K562 (cell line): ENCODE measurements around the gene RUVBL1. TPM values are rescaled to one million over a fixed set of nuclear protein-coding genes. Genes with fewer than 3 reads are reported as not detected.
A peak's percentile ranks its signal among the peaks of the same experiment; 100 is the strongest.

Experiments
- ASH1L ChIP-seq: fragments of 450-650 bp; IDR thresholded peaks from 2 replicates; pipeline ENCODE4 v1.6.1; 2018; ENCODE audit warnings: borderline replicate concordance, mild to moderate bottlenecking, low read depth; ENCODE audit not compliant: partially characterized antibody
- BCL6 ChIP-seq: fragments of 250-450 bp; sonication (Bioruptor Pico); IDR thresholded peaks from 2 replicates; pipeline ENCODE4 v1.4.0; 2020
- CREB5 ChIP-seq: fragments of 250-450 bp; sonication (Bioruptor Pico); IDR thresholded peaks from 2 replicates; pipeline ENCODE4 v1.5.0; 2020; ENCODE audit warnings: mild to moderate bottlenecking
- EWSR1 ChIP-seq: fragments of 450-650 bp; IDR thresholded peaks from 2 replicates; pipeline ENCODE4 v1.6.1; 2018; ENCODE audit warnings: borderline replicate concordance, mild to moderate bottlenecking, low read depth, moderate library complexity; ENCODE audit not compliant: partially characterized antibody
- EZH2 ChIP-seq: IDR thresholded peaks from 2 replicates; pipeline ENCODE4 v1.6.1; 2012; ENCODE audit warnings: low read depth, mild to moderate bottlenecking, inconsistent platforms, low read length, borderline replicate concordance
- LEF1 ChIP-seq: fragments of 450-650 bp; IDR thresholded peaks from 2 replicates; pipeline ENCODE4 v1.6.1; 2016; ENCODE audit warnings: mild to moderate bottlenecking
- NKRF ChIP-seq: fragments of 450-650 bp; IDR thresholded peaks from 2 replicates; pipeline ENCODE4 v1.6.1; 2016; ENCODE audit warnings: borderline replicate concordance
- PREB ChIP-seq: sonication (generic); formaldehyde crosslinking; IDR thresholded peaks from 2 replicates; pipeline ENCODE4 v1.8.1; 2023; ENCODE audit warnings: mild to moderate bottlenecking, missing genetic modification reagents
- RBM39 ChIP-seq: fragments of 200-400 bp; formaldehyde crosslinking; optimal IDR thresholded peaks from 2 replicates; pipeline ENCODE3; 2018; ENCODE audit warnings: low read depth, low read length
- RFX5 ChIP-seq: IDR thresholded peaks from 2 replicates; pipeline ENCODE4 v1.6.1; 2011; ENCODE audit warnings: low read depth, mild to moderate bottlenecking, improper control_type of control experiment, low read length
- SMARCC2 ChIP-seq: fragments of 450-650 bp; IDR thresholded peaks from 2 replicates; pipeline ENCODE4 v1.6.1; 2017; ENCODE audit warnings: antibody characterized with exemption, moderate library complexity, mild to moderate bottlenecking, low read depth
- STAT6 ChIP-seq: sonication (generic); formaldehyde crosslinking; IDR thresholded peaks from 2 replicates; pipeline ENCODE4 v1.8.1; 2023; ENCODE audit warnings: mild to moderate bottlenecking, missing genetic modification reagents
- TFAM ChIP-seq: fragments of 250-450 bp; sonication (Bioruptor Pico); conservative IDR thresholded peaks from 2 replicates; pipeline ENCODE4 v1.5.0; 2021; ENCODE audit warnings: mild to moderate bottlenecking, moderate library complexity
- ZBTB26 ChIP-seq: fragments of 450-650 bp; formaldehyde crosslinking; IDR thresholded peaks from 2 replicates; pipeline ENCODE4 v1.4.0; 2022; ENCODE audit warnings: missing genetic modification characterization
- ZC3H11A ChIP-seq: IDR thresholded peaks from 2 replicates; pipeline ENCODE4 v1.6.1; 2012; ENCODE audit warnings: low read depth, low read length, improper control_type of control experiment
- ZNF277 ChIP-seq: fragments of 250-450 bp; sonication (Bioruptor Pico); IDR thresholded peaks from 2 replicates; pipeline ENCODE4 v1.8.0; 2022; ENCODE audit warnings: inconsistent platforms, mild to moderate bottlenecking, moderate library complexity, borderline replicate concordance
- ZNF583 ChIP-seq: fragments of 250-450 bp; sonication (Bioruptor Pico); IDR thresholded peaks from 2 replicates; pipeline ENCODE4 v1.4.0; 2020
- polyA plus RNA-seq, 8 experiments: library from polyadenylated mRNA; depleted of rRNA in 4 of 8; stranded (reverse) in 5 of 8; unstranded in 3 of 8; fragments of >200 nt; fragmentation: Nextera tagmentation in 2 of 8; fragmentation: Illumina TruSeq in 1 of 8; extraction: Ambion mirVana in 2 of 8; extraction: Trizol in 1 of 8; gene quantifications; 2 replicates each; pipeline versions ENCODE4 v1.2.1 to v1.2.3, GENCODE V29; 2011 to 2014; ENCODE audit warnings: inconsistent platforms in 1 of 8, missing spikeins in 1 of 8
- total RNA-seq, 7 experiments: library from RNA; depleted of rRNA in 6 of 7; stranded (reverse); fragments of >200 nt in 6 of 7; fragmentation: Illumina TruSeq in 2 of 7; extraction: Trizol in 2 of 7; gene quantifications; 2 replicates each; pipeline versions ENCODE4 v1.2.1 to v1.2.3, GENCODE V29; 2011 to 2021; ENCODE audit warnings: low replicate concordance in 1 of 7

The RUVBL1 gene
- total and polyA plus RNA-seq, 9 of the 15 experiments (the other 6 are each of a cell fraction or from before 2014, with no cell fraction given) = 20.7 to 147 (median 113) TPM

GRCh38 chr3:128080323-128081080 is 43.1 kb downstream of the RUVBL1 start (continued):
- TF ChIP-seq SMARCC2 (no peak), LEF1 (peak; percentile 47; the same call in 1 of the 2 replicates), STAT6 (no peak), RBM39 (no peak), RFX5 (no peak), EWSR1 (no peak), ZC3H11A (no peak), TFAM (CRISPR knock-in tag) (no peak), PREB (CRISPR knock-in tag) (no peak), ZNF277 (CRISPR knock-in tag) (no peak), ASH1L (no peak), EZH2 (no peak), NKRF (0 out of 2 replicates have a peak, but pooled peaks have one; percentile 31), CREB5 (CRISPR knock-in tag) (no peak), BCL6 (CRISPR knock-in tag) (no peak), ZBTB26 (CRISPR knock-in tag) (no peak), ZNF583 (CRISPR knock-in tag) (no peak)
